ENCODE measurements around the gene HOXA7.

- no peak for TF ChIP-seq ZNF37A (tag by site-specific recombination; IDR thresholded peaks at IDR 0.05)
- TF ChIP-seq ZNF148 (tag by site-specific recombination; IDR thresholded peaks at IDR 0.05; ENCODE audit: borderline replicate concordance) = no peak
- no peak for TF ChIP-seq ZNF280C (tag by site-specific recombination; IDR thresholded peaks at IDR 0.05)
- no peak; the same call in 1 of the 2 replicates for TF ChIP-seq CTCF (tag by site-specific recombination; IDR thresholded peaks at IDR 0.05)
- no peak for TF ChIP-seq ZNF324 (tag by site-specific recombination; IDR thresholded peaks at IDR 0.05)
- TF ChIP-seq ZNF175 (tag by site-specific recombination; IDR thresholded peaks at IDR 0.05) = no peak
- TF ChIP-seq KLF17 (tag by site-specific recombination; IDR thresholded peaks at IDR 0.05) = no peak
These were observed 513 bp downstream of the HOXA7 start for GRCh38 chr7:27155816-27156507.
